GM19467 (cell line): ENCODE data around the gene RAPGEF6.
"Not testable (repeated sequence)": the region's sequence is repeated elsewhere in the genome, so short reads cannot be mapped to it uniquely, and the experiment has no call there.

Experiments
- ATAC-seq: cut with Tn5 transposase; IDR thresholded peaks from one replicate; pipeline ENCODE4 v1.9.1; 2021; ENCODE audit warnings: mild to moderate bottlenecking, moderate library complexity; ENCODE audit not compliant: unreplicated experiment

RAPGEF6 gene

GRCh38 chr5:131457193-131457592 lies 177.8 kb downstream of the RAPGEF6 start:
- no peak for ATAC-seq

- ATAC-seq: no peak
These were observed 184.1 kb downstream of the RAPGEF6 start for GRCh38 chr5:131450941-131451340.

- ATAC-seq: no peak
These were observed 193.8 kb downstream of the RAPGEF6 start for GRCh38 chr5:131441184-131441583.

GRCh38 chr5:131436081-131436480 lies 198.9 kb downstream of the RAPGEF6 start:
- ATAC-seq: no peak

- ATAC-seq: no peak
These were observed 201.9 kb downstream of the RAPGEF6 start for GRCh38 chr5:131433109-131433508.

- no peak for ATAC-seq
These were observed 203.2 kb downstream of the RAPGEF6 start for GRCh38 chr5:131431794-131432193.

GRCh38 chr5:131430794-131431193 lies 204.2 kb downstream of the RAPGEF6 start:
- no peak for ATAC-seq

GRCh38 chr5:131426011-131426410 lies 209.0 kb downstream of the RAPGEF6 start:
- no peak for ATAC-seq

GRCh38 chr5:131423056-131423455 lies 212.0 kb downstream of the RAPGEF6 start:
- ATAC-seq: no peak

GRCh38 chr5:131419877-131420276 lies 215.2 kb downstream of the RAPGEF6 start:
- no peak for ATAC-seq

- ATAC-seq: no peak
These were observed 216.2 kb downstream of the RAPGEF6 start for GRCh38 chr5:131418846-131419245.

- ATAC-seq: no peak
These were observed 217.7 kb downstream of the RAPGEF6 start for GRCh38 chr5:131417240-131417869.

GRCh38 chr5:131416729-131417128 lies 218.3 kb downstream of the RAPGEF6 start:
- ATAC-seq: peak; percentile 67

- peak; percentile 84 for ATAC-seq
These were observed 221.1 kb downstream of the RAPGEF6 start for GRCh38 chr5:131413605-131414559.

GRCh38 chr5:131406975-131407638 lies 227.9 kb downstream of the RAPGEF6 start:
- ATAC-seq: no peak

- ATAC-seq: no peak
These were observed 229.0 kb downstream of the RAPGEF6 start for GRCh38 chr5:131406076-131406475.

- no peak for ATAC-seq
These were observed 229.4 kb downstream of the RAPGEF6 start for GRCh38 chr5:131405674-131406073.

GRCh38 chr5:131400585-131400984 lies 234.4 kb downstream of the RAPGEF6 start:
- no peak for ATAC-seq

- ATAC-seq: not testable (repeated sequence)
These were observed 236.0 kb downstream of the RAPGEF6 start for GRCh38 chr5:131399007-131399406.

GRCh38 chr5:131396630-131397273 lies 238.3 kb downstream of the RAPGEF6 start:
- no peak for ATAC-seq

GRCh38 chr5:131396015-131396414 lies 239.0 kb downstream of the RAPGEF6 start:
- ATAC-seq: peak; percentile 76
